Activated CD4-positive, alpha-beta T cell treated with anti-CD3 and anti-CD28 coated beads for 36 hours (primary cell): ENCODE results near the gene UGT1A3. TPM values are rescaled to one million over a fixed set of nuclear protein-coding genes. Genes with fewer than 3 reads are reported as not detected.

Source experiments
- ATAC-seq: fragments of 200-7000 bp; cut with Tn5 transposase; one replicate; pipeline ENCODE4 v1.10.0; 2021; ENCODE audit warnings: mild to moderate bottlenecking, moderate library complexity
- CTCF ChIA-PET: fragments of 350-600 bp; sonication (Branson Sonifier 250); formaldehyde crosslinking; loops from one replicate; lab custom pipeline; 2021; ENCODE audit warnings: antibody characterized with exemption; lab: Charles Lee
- POLR2A ChIA-PET: fragments of 350-600 bp; sonication (Branson Sonifier 250); formaldehyde crosslinking; loops from one replicate; lab custom pipeline; 2021; ENCODE audit warnings: antibody characterized with exemption, inconsistent platforms; lab: Charles Lee
- DNase-seq: peaks from one replicate; pipeline ENCODE4 v3.0.0-alpha.2; 2020
- H3K27ac Mint-ChIP-seq: one replicate; pipeline ENCODE4 v1.8.0; 2021; ENCODE audit warnings: mixed read lengths
- H3K27me3 Mint-ChIP-seq: one replicate; pipeline ENCODE4 v1.8.0; 2021; ENCODE audit warnings: mixed read lengths
- H3K36me3 Mint-ChIP-seq: one replicate; pipeline ENCODE4 v1.8.0; 2021; ENCODE audit warnings: low read depth, mixed read lengths
- H3K4me1 Mint-ChIP-seq: one replicate; pipeline ENCODE4 v1.8.0; 2021; ENCODE audit warnings: mixed read lengths
- H3K4me3 Mint-ChIP-seq: one replicate; pipeline ENCODE4 v1.8.0; 2021; ENCODE audit warnings: mild to moderate bottlenecking, moderate library complexity, mixed read lengths
- H3K9me3 Mint-ChIP-seq: one replicate; pipeline ENCODE4 v1.8.0; 2021; ENCODE audit warnings: low read depth, mixed read lengths
- intact Hi-C, 2 experiments: fragments of 100-400 bp; cut with DNase I in 1 of 2; cut with micrococcal nuclease in 1 of 2; formaldehyde crosslinking; loops; one replicate each; pipeline versions ENCODE4 v1.14.2 to v1.15.1; 2022 to 2024; cut with DNase I, micrococcal nuclease
- total RNA-seq, 2 experiments: library from RNA; stranded (reverse); gene quantifications; one replicate each; pipeline ENCODE4 v1.2.3, GENCODE V29; 2021

The UGT1A3 gene
- total RNA-seq, 2 experiments from 2014 or later: not detected

- H3K9me3 Mint-ChIP-seq: no peaks in the 10 kb centered on the region
- H3K27ac Mint-ChIP-seq: no peak overlapping the region
- DNase-seq: peak; percentile 43
- ATAC-seq: peak; percentile 63
- peaks cover 9% of the 10 kb centered on the region for H3K27me3 Mint-ChIP-seq
- intact Hi-C loops: no loop called here
- H3K4me1 Mint-ChIP-seq: peaks cover 2% of the 10 kb centered on the region
- no peaks in the 10 kb centered on the region for H3K36me3 Mint-ChIP-seq
- ChIA-PET CTCF (no interaction called here), POLR2A (no interaction called here)
- H3K4me3 Mint-ChIP-seq: no peak overlapping the region
Observed at GRCh38 chr2:233801357-233802131, 72.7 kb downstream of the UGT1A3 start.

- Mint-ChIP-seq H3K36me3 (no peaks in the 10 kb centered on the region), H3K27me3 (peaks cover 9% of the 10 kb centered on the region), H3K4me1 (peaks cover 2% of the 10 kb centered on the region), H3K9me3 (no peaks in the 10 kb centered on the region), H3K4me3 (no peak overlapping the region), H3K27ac (no peak overlapping the region)
- POLR2A ChIA-PET: no interaction called here
- intact Hi-C loops: no loop called here
- CTCF ChIA-PET: no interaction called here
- ATAC-seq: no peak
- no peak for DNase-seq
Observed at GRCh38 chr2:233802132-233802815, 73.4 kb downstream of the UGT1A3 start.

- intact Hi-C loops: no loop called here
Observed at GRCh38 chr2:233803292-233803911, 74.6 kb downstream of the UGT1A3 start.

GRCh38 chr2:233803994-233804393 lies 75.2 kb downstream of the UGT1A3 start:
- H3K4me3 Mint-ChIP-seq: no peak overlapping the region
- POLR2A ChIA-PET: no interaction called here
- H3K36me3 Mint-ChIP-seq: no peaks in the 10 kb centered on the region
- H3K9me3 Mint-ChIP-seq: no peaks in the 10 kb centered on the region
- CTCF ChIA-PET: no interaction called here
- peaks cover 2% of the 10 kb centered on the region for H3K4me1 Mint-ChIP-seq
- intact Hi-C loops: no loop called here
- ATAC-seq (no peak), DNase-seq (no peak)
- peaks cover 9% of the 10 kb centered on the region for H3K27me3 Mint-ChIP-seq
- no peak overlapping the region for H3K27ac Mint-ChIP-seq

More at GRCh38 chr2:233803292-233803911, 74.6 kb downstream of the UGT1A3 start:
- DNase-seq (no peak), ATAC-seq (no peak)
- peaks cover 9% of the 10 kb centered on the region for H3K27me3 Mint-ChIP-seq
- H3K4me1 Mint-ChIP-seq: peaks cover 2% of the 10 kb centered on the region
- H3K27ac Mint-ChIP-seq: no peak overlapping the region
- CTCF ChIA-PET: no interaction called here
- H3K36me3 Mint-ChIP-seq: no peaks in the 10 kb centered on the region
- POLR2A ChIA-PET: no interaction called here
- no peaks in the 10 kb centered on the region for H3K9me3 Mint-ChIP-seq
- H3K4me3 Mint-ChIP-seq: no peak overlapping the region

- DNase-seq (peak; percentile 1), ATAC-seq (no peak)
- H3K4me1 Mint-ChIP-seq: no peaks in the 10 kb centered on the region
- H3K4me3 Mint-ChIP-seq: no peak overlapping the region
- H3K9me3 Mint-ChIP-seq: no peaks in the 10 kb centered on the region
- no peaks in the 10 kb centered on the region for H3K36me3 Mint-ChIP-seq
- ChIA-PET POLR2A (no interaction called here), CTCF (interaction anchor here (0.7 kb wide), 1 partner anchor 15 kb away, joined by 3 read pairs; no protein-coding TSS in a partner anchor)
- intact Hi-C loops: no loop called here
- no peak overlapping the region for H3K27ac Mint-ChIP-seq
- peaks cover 12% of the 10 kb centered on the region for H3K27me3 Mint-ChIP-seq
Observed at GRCh38 chr2:233807215-233807865, 78.5 kb downstream of the UGT1A3 start.

- POLR2A ChIA-PET: no interaction called here
- ATAC-seq (no peak), DNase-seq (peak; percentile 1)
- intact Hi-C loops: no loop called here
- no peaks in the 10 kb centered on the region for H3K4me1 Mint-ChIP-seq
- H3K27me3 Mint-ChIP-seq: peaks cover 12% of the 10 kb centered on the region
- H3K27ac Mint-ChIP-seq: no peak overlapping the region
- H3K36me3 Mint-ChIP-seq: no peaks in the 10 kb centered on the region
- CTCF ChIA-PET: interaction anchor here (0.7 kb wide), 1 partner anchor 14 kb away, joined by 3 read pairs; no protein-coding TSS in a partner anchor
- no peaks in the 10 kb centered on the region for H3K9me3 Mint-ChIP-seq
- H3K4me3 Mint-ChIP-seq: no peak overlapping the region
Observed at GRCh38 chr2:233807966-233808935, 79.4 kb downstream of the UGT1A3 start.

- H3K9me3 Mint-ChIP-seq: no peaks in the 10 kb centered on the region
- H3K4me1 Mint-ChIP-seq: no peaks in the 10 kb centered on the region
- ATAC-seq (no peak), DNase-seq (no peak)
- H3K27me3 Mint-ChIP-seq: peaks cover 8% of the 10 kb centered on the region
- CTCF ChIA-PET: interaction anchor here (0.8 kb wide), 1 partner anchor 202 kb away, joined by 3 read pairs; no protein-coding TSS in a partner anchor
- POLR2A ChIA-PET: no interaction called here
- no peak overlapping the region for H3K4me3 Mint-ChIP-seq
- H3K36me3 Mint-ChIP-seq: no peaks in the 10 kb centered on the region
- intact Hi-C loops: no loop called here
- H3K27ac Mint-ChIP-seq: no peak overlapping the region
Observed at GRCh38 chr2:233810385-233810784, 81.5 kb downstream of the UGT1A3 start.

- CTCF ChIA-PET: interaction anchor here (0.8 kb wide), 1 partner anchor 201 kb away, joined by 3 read pairs; no protein-coding TSS in a partner anchor
- intact Hi-C loops: no loop called here
- POLR2A ChIA-PET: no interaction called here
- ATAC-seq: no peak
- H3K9me3 Mint-ChIP-seq: no peaks in the 10 kb centered on the region
- no peak for DNase-seq
- no peak overlapping the region for H3K27ac Mint-ChIP-seq
- H3K27me3 Mint-ChIP-seq: peaks cover 8% of the 10 kb centered on the region
- H3K4me3 Mint-ChIP-seq: no peak overlapping the region
- H3K4me1 Mint-ChIP-seq: no peaks in the 10 kb centered on the region
- H3K36me3 Mint-ChIP-seq: no peaks in the 10 kb centered on the region
Observed at GRCh38 chr2:233811087-233811486, 82.2 kb downstream of the UGT1A3 start.

- CTCF ChIA-PET: no interaction called here
- intact Hi-C loops: no loop called here
- peak; percentile 2 for DNase-seq
- Mint-ChIP-seq H3K4me1 (no peaks in the 10 kb centered on the region), H3K4me3 (no peak overlapping the region), H3K9me3 (no peaks in the 10 kb centered on the region), H3K27ac (no peak overlapping the region), H3K27me3 (peaks cover 8% of the 10 kb centered on the region), H3K36me3 (no peaks in the 10 kb centered on the region)
- POLR2A ChIA-PET: no interaction called here
- ATAC-seq: no peak
Observed at GRCh38 chr2:233811732-233812131, 82.9 kb downstream of the UGT1A3 start.

GRCh38 chr2:233813236-233814055 lies 84.6 kb downstream of the UGT1A3 start:
- ChIA-PET CTCF (interaction anchor here (0.7 kb wide), 1 partner anchor 919 kb away, joined by 4 read pairs; no protein-coding TSS in a partner anchor), POLR2A (interaction anchor here (0.5 kb wide), 1 partner anchor 785 kb away, joined by 3 read pairs; no protein-coding TSS in a partner anchor)
- Mint-ChIP-seq H3K9me3 (no peaks in the 10 kb centered on the region), H3K4me3 (no peak overlapping the region), H3K27ac (no peak overlapping the region), H3K4me1 (no peaks in the 10 kb centered on the region), H3K36me3 (no peaks in the 10 kb centered on the region), H3K27me3 (peaks cover 9% of the 10 kb centered on the region)
- ATAC-seq (no peak), DNase-seq (peak; percentile 1)
- intact Hi-C loops: no loop called here
